Small intestine (tissue), 7 donors: ENCODE data around the gene VAMP5. TPM values are rescaled to one million over a fixed set of nuclear protein-coding genes. Genes with fewer than 3 reads are reported as not detected.

ENCODE experiments used
- DNase-seq, 2 donors: peaks; one replicate each; pipeline versions ENCODE4 v3.0.0 to v3.0.0-alpha.2; 2013
- FAIRE-seq: peaks from 2 replicates; lab custom pipeline; 2012; peaks lifted over from hg19 to GRCh38; lab: Jason Lieb, UNC
- H3K27ac ChIP-seq, 3 donors: one replicate each; pipeline ENCODE4 v1.5.1; 2013; ENCODE audit warnings: low read length in 2 of 3, mild to moderate bottlenecking in 2 of 3, control low read depth in 1 of 3, inconsistent platforms in 1 of 3, low read depth in 1 of 3, moderate library complexity in 1 of 3
- H3K27me3 ChIP-seq, 3 donors: one replicate each; pipeline ENCODE4 v1.6.1; 2013; ENCODE audit warnings: low read length in 3 of 3, inconsistent platforms in 1 of 3; ENCODE audit not compliant: control insufficient read depth in 3 of 3, insufficient read depth in 3 of 3
- H3K36me3 ChIP-seq, 3 donors: one replicate each; pipeline ENCODE4 v1.6.1; 2013; ENCODE audit warnings: low read length in 3 of 3, inconsistent platforms in 1 of 3, low read depth in 1 of 3, mild to moderate bottlenecking in 1 of 3, moderate library complexity in 1 of 3; ENCODE audit not compliant: control insufficient read depth in 3 of 3, insufficient read depth in 2 of 3
- H3K4me1 ChIP-seq, 3 donors: one replicate each; pipeline ENCODE4 v1.6.1; 2013; ENCODE audit warnings: low read length in 2 of 3, inconsistent platforms in 1 of 3, low read depth in 1 of 3, mild to moderate bottlenecking in 1 of 3, moderate library complexity in 1 of 3; ENCODE audit not compliant: control insufficient read depth in 3 of 3, insufficient read depth in 2 of 3
- H3K4me3 ChIP-seq, 3 donors: one replicate each; pipeline ENCODE4 v1.5.1; 2013; ENCODE audit warnings: low read length in 3 of 3, control low read depth in 1 of 3, inconsistent platforms in 1 of 3, low read depth in 1 of 3, mild to moderate bottlenecking in 1 of 3, moderate library complexity in 1 of 3
- H3K9me3 ChIP-seq, 2 donors: one replicate each; pipeline ENCODE4 v1.6.1; 2013; ENCODE audit warnings: low read depth in 1 of 2, low read length in 1 of 2; ENCODE audit not compliant: control insufficient read depth in 2 of 2, insufficient read depth in 1 of 2
- WGBS, 3 donors: extraction: QIAGEN DNeasy Blood & Tissue Kit; methylation state at CpG; one replicate each; pipeline ENCODE4 v1.1.7; 2013; 5-methylcytosine and 5-hydroxymethylcytosine counted together
- polyA plus RNA-seq, 4 donors: library from polyadenylated mRNA; stranded (reverse) in 3 of 4; unstranded in 1 of 4; fragments of 200-250 nt in 3 of 4; fragments of 120-200 nt in 1 of 4; gene quantifications; one replicate each; pipeline versions ENCODE4 v1.2.1 to v1.2.3, GENCODE V29; 2013
- donor health status: healthy with polysubstance abuse.
- donor health status: control.
- donor health status: control.
- donor health status: Bipolar disorder and iron deficiency.
- donor health status: healthy.

The VAMP5 gene
- polyA plus RNA-seq, 4 donors = 12.8 to 110 (median 86.4) TPM

DNA sequence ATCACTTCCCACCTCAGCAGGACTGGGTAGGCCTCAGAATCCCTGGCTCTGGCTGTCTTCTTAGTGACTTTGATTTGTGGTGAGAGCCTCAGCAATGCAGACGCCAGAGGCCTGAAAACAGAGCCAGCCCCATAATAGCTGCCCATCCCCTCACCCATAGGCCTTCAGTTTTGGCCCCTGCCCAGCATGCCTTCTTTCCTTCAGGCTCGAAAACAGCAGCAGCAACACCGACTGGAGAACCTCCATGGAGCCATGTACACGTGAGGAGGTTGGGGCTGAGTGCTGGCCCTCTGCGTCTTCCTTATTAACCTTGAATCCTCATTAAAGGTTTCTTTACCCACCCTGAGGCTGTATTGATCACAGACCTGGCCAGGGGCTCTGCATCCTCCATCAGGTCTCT is 13.0 kb downstream of the VAMP5 start:
- Histone ChIP-seq H3K9me3 (no peaks in the 10 kb centered on the region), H3K4me1 (peaks cover 6 to 47% (median 10%) of the 10 kb centered on the region in 3 donors)
- 78 to 89% (median 86%) methylated on average over 5 of the region's 5 CpGs for WGBS, 3 donors

DNA sequence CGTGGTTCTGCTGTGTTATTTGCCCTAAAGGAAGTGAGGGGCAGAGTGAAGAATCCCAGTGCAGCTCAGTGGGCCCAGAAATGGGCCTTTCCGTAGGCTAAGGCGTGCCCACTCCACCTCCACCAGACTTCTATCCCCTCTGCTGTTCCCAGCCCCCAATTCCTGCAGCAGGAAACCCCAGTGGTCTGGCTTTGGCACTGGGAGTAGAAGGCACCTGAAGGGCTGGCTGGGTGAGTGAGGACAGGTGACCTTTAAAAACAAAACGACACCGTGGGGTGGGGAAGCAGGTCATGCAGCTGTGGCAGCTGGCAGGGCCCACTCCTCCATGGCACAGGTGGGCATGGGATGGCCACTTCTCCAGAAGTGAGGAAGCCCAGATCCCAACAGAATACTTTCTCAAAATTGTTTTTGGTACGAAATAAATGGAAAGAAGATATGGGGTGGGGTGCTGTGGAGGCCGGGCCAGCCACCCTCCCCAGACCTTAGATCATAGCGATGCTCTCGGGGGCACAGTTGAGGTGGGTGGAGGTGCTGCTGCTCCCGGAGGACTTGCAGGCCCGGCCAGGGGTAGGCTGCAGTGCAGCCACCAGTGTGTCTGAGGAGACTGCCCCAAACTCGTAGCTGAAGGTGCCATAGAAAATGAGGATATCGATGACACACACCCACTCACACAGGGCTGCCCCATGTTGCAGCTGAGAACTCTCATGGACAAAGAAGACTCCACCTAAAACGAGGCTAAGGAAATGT is 14.5 kb downstream of the VAMP5 start:
- Histone ChIP-seq H3K27me3 (no peaks in the 10 kb centered on the region), H3K9me3 (no peaks in the 10 kb centered on the region), H3K4me3 (no peak overlapping the region), H3K36me3 (peaks cover 0 to 48% (median 9%) of the 10 kb centered on the region in 3 donors), H3K4me1 (peaks cover 6 to 48% (median 10%) of the 10 kb centered on the region in 3 donors), H3K27ac (no peak overlapping the region)
- DNase-seq = no peak
- 71 to 78% (median 73%) methylated on average over 14 of the region's 14 CpGs for WGBS, 3 donors
- no peak for FAIRE-seq

More for the DNA sequence above, 13.0 kb downstream of the VAMP5 start:
- no peak overlapping the region for H3K4me3 ChIP-seq
- FAIRE-seq (no peak), DNase-seq (no peak)
- no peaks in the 10 kb centered on the region for H3K27me3 ChIP-seq
- H3K27ac ChIP-seq = no peak overlapping the region
- peaks cover 0 to 48% (median 9%) of the 10 kb centered on the region in 3 donors for H3K36me3 ChIP-seq

DNA sequence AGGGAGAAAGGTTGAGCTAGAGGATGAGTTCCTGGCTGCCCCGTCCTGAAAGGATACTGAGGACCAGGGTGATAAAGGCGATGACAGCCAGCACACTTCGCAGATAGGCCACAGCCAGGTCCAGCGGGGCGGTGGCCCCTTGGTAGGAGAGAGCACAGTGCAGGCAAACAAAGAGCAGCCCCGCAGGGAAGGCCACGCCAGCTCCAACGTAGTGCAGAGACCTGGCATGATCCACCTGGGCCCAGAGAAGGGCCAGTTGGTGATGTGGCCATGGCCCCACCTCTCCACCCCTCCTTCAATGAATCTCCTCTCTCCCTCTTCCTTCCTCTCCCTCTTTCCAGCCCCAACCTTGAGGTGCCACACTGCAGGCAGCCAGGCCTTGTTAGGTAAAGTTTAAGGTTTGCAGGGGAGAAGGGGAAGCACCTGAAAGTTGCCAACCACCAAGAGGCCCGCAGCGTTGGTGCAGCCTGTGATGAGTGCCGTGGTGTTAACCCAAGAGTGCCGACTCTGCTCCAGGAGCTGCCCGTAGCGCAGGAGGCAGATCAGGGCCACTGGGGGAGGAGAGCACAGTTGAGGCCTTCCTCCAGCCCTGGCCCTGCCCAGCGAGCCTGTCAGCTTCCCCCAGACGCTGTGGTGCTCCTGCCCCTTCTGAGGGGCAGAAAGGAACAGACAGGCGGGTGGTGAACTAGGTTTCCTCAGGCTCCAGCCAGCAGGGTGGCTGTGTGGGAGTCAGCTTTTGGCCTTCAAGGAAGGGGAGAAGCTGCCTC is 15.4 kb downstream of the VAMP5 start:
- 74 to 77% (median 75%) methylated on average over 17 of the region's 17 CpGs for WGBS, 3 donors
- DNase-seq (no peak), FAIRE-seq (no peak)
- Histone ChIP-seq H3K9me3 (no peaks in the 10 kb centered on the region), H3K4me3 (no peak overlapping the region), H3K27ac (no peak overlapping the region), H3K4me1 (peaks cover 5 to 50% (median 6%) of the 10 kb centered on the region in 3 donors), H3K27me3 (no peaks in the 10 kb centered on the region), H3K36me3 (peaks cover 0 to 48% (median 9%) of the 10 kb centered on the region in 3 donors)

DNA sequence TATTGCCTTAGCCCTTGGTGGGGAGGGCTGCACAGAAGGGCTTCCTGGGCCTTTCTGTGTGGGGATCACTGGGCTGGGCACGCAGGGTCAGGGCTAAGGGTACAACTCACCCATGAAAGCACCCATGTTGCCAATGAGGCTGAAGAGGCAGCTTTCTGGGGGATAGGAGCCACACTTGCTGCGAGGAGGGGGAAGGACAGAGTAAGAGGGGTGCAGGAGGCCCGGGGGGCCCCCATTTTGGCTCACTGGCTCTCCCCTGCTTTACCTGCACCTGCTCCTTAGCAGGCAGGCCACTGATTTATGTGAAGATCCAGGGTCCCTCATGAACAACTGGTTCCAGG is 16.0 kb downstream of the VAMP5 start:
- no peak overlapping the region for H3K27ac ChIP-seq
- DNase-seq = no peak
- WGBS, 3 donors = 82 to 89% (median 84%) methylated on average over 3 of the region's 3 CpGs
- H3K9me3 ChIP-seq = no peaks in the 10 kb centered on the region
- peaks cover 0 to 48% (median 9%) of the 10 kb centered on the region in 3 donors for H3K36me3 ChIP-seq
- no peak for FAIRE-seq
- no peak overlapping the region for H3K4me3 ChIP-seq
- H3K4me1 ChIP-seq = peaks cover 4 to 50% (median 6%) of the 10 kb centered on the region in 3 donors
- H3K27me3 ChIP-seq = no peaks in the 10 kb centered on the region

GRCh38 chr2:85600951-85601770 is 16.9 kb downstream of the VAMP5 start:
- no peak for FAIRE-seq
- H3K27me3 ChIP-seq = no peaks in the 10 kb centered on the region
- peaks cover 0 to 48% (median 9%) of the 10 kb centered on the region in 3 donors for H3K36me3 ChIP-seq
- DNase-seq = no peak
- peak overlapping the region in 1 of 3 donors; percentile 73 for H3K27ac ChIP-seq
- H3K4me1 ChIP-seq = peaks cover 4 to 52% (median 6%) of the 10 kb centered on the region in 3 donors
- 74 to 81% (median 80%) methylated on average over 6 of the region's 6 CpGs for WGBS, 3 donors
- H3K9me3 ChIP-seq = no peaks in the 10 kb centered on the region
- H3K4me3 ChIP-seq = peak overlapping the region in 2 of 3 donors; percentile 73 to 93

- H3K36me3 ChIP-seq = peaks cover 0 to 49% (median 9%) of the 10 kb centered on the region in 3 donors
- FAIRE-seq = no peak
- no peaks in the 10 kb centered on the region for H3K9me3 ChIP-seq
- peak overlapping the region; percentile 65 to 93 (median 73) for H3K4me3 ChIP-seq
- 7 to 9% (median 8%) methylated on average over 23 to 36 of the region's 36 CpGs for WGBS, 3 donors
- H3K27ac ChIP-seq = peak overlapping the region; percentile 49 to 76 (median 73)
- H3K4me1 ChIP-seq = peaks cover 2 to 45% (median 4%) of the 10 kb centered on the region in 3 donors
- DNase-seq = peak; percentile 51 to 55
- H3K27me3 ChIP-seq = no peaks in the 10 kb centered on the region
Measured at GRCh38 chr2:85601771-85602475, 17.7 kb downstream of the VAMP5 start.

DNA sequence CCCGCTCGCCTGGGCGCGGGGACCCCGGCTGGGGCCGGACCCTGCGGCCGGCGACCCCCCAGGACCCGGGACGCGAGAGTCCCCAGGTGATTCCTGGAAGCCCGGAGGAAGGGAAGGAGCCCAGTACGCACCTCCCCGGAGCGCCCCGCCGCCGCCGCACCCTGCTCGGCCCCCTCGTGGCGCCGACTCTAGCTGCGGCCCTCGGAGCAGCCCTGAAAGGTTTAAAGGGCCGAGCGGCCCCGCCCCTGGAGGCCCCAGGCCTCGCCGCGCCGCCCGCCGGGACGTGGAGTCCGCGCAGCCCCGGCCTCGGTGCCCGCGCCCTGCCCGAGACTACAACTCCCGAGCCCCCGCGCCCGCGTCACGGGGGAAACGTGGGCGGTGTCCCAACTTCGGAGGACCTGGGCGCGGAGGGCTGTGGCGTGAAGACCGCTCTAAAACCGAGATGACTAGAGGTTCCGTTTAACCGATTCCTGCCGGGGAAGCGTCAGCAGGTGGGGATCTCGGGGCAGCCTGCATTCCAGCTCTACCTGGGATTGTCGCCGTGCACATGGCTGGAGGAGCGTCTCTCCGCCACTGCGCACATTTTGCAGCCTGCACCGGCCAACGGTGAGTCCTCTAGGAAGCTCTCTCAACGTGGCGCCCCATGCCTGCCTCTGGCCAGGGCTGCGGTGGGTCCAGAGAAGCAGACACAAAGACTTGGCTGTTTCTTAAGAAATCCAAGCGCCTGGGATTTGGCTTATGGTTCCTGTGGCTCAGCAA is 18.4 kb downstream of the VAMP5 start, which contains the start of gene TMEM150A:
TSS of gene TMEM150A (minus strand) at position 223 of the 759 bp plus-strand sequence. CDS start 750 bp downstream, outside the sequence.
- Histone ChIP-seq H3K36me3 (peaks cover under 1 to 48% (median 9%) of the 10 kb centered on the region in 3 donors), H3K27ac (peak within 1 kb of the TSS; percentile 49 to 76 (median 73)), H3K4me1 (peaks cover 2 to 37% (median 4%) of the 10 kb centered on the region in 3 donors), H3K27me3 (no peaks in the 10 kb centered on the region), H3K4me3 (peak within 1 kb of the TSS; percentile 69 to 93 (median 73)), H3K9me3 (no peaks in the 10 kb centered on the region)
- DNase-seq = peak; percentile 94 to 97
- WGBS, 3 donors = 0 to 1% (median 0%) methylated on average over 48 to 73 of the region's 73 CpGs
- no peak for FAIRE-seq
